Activated CD8-positive, alpha-beta memory T cell treated with anti-CD3 and anti-CD28 coated beads, Interleukin-2, amount 10 ng/mL, durations not matched to agents 7 days and 5 days (primary cell): Measurements from ENCODE around the gene LHX5. TPM values are rescaled to one million over a fixed set of nuclear protein-coding genes. Genes with fewer than 3 reads are reported as not detected.

Source experiments
- ATAC-seq: fragments of 150-1000 bp; cut with Tn5 transposase; one replicate; pipeline ENCODE4 v1.10.0; 2021; ENCODE audit warnings: moderate library complexity
- CTCF ChIA-PET: fragments of 350-600 bp; sonication (Branson Sonifier 250); formaldehyde crosslinking; loops from one replicate; lab custom pipeline; 2021; ENCODE audit warnings: antibody characterized with exemption; lab: Charles Lee
- DNase-seq: peaks from one replicate; pipeline ENCODE4 v3.0.0-alpha.2; 2020
- H3K27ac Mint-ChIP-seq: one replicate; pipeline ENCODE4 v1.8.0; 2021; ENCODE audit warnings: mild to moderate bottlenecking, mixed read lengths
- H3K27me3 Mint-ChIP-seq: one replicate; pipeline ENCODE4 v1.8.0; 2021; ENCODE audit warnings: mixed read lengths
- H3K36me3 Mint-ChIP-seq: one replicate; pipeline ENCODE4 v1.8.0; 2021; ENCODE audit warnings: mild to moderate bottlenecking, mixed read lengths
- H3K4me1 Mint-ChIP-seq: one replicate; pipeline ENCODE4 v1.8.0; 2021; ENCODE audit warnings: mixed read lengths
- H3K4me3 Mint-ChIP-seq: one replicate; pipeline ENCODE4 v1.8.0; 2021; ENCODE audit warnings: mild to moderate bottlenecking, moderate library complexity, mixed read lengths
- H3K9me3 Mint-ChIP-seq: one replicate; pipeline ENCODE4 v1.8.0; 2022; ENCODE audit warnings: low read depth, mixed read lengths
- total RNA-seq, 2 experiments: library from RNA; stranded (reverse); gene quantifications; one replicate each; pipeline ENCODE4 v1.2.3, GENCODE V29; 2021

The LHX5 gene
- total RNA-seq, 2 experiments from 2014 or later = not detected

GRCh38 chr12:113420996-113421595 lies 50.6 kb downstream of the LHX5 start:
- Mint-ChIP-seq H3K4me3 (no peak overlapping the region), H3K27me3 (peaks cover 8% of the 10 kb centered on the region), H3K36me3 (no peaks in the 10 kb centered on the region), H3K27ac (no peak overlapping the region), H3K9me3 (no peaks in the 10 kb centered on the region), H3K4me1 (peaks cover 12% of the 10 kb centered on the region)
- CTCF ChIA-PET = no interaction called here
- no peak for ATAC-seq
- no peak for DNase-seq

- Mint-ChIP-seq H3K9me3 (no peaks in the 10 kb centered on the region), H3K36me3 (no peaks in the 10 kb centered on the region), H3K27ac (no peak overlapping the region), H3K27me3 (peaks cover 7% of the 10 kb centered on the region), H3K4me3 (no peak overlapping the region), H3K4me1 (peaks cover 11% of the 10 kb centered on the region)
- ATAC-seq (no peak), DNase-seq (no peak)
- CTCF ChIA-PET = interaction anchor here (0.8 kb wide), 1 partner anchor 221 kb away, joined by 3 read pairs; no protein-coding TSS in a partner anchor
Observed at GRCh38 chr12:113418213-113418879, 53.3 kb downstream of the LHX5 start.

- H3K4me1 Mint-ChIP-seq = no peaks in the 10 kb centered on the region
- H3K27me3 Mint-ChIP-seq = peaks cover 7% of the 10 kb centered on the region
- no peaks in the 10 kb centered on the region for H3K36me3 Mint-ChIP-seq
- DNase-seq (no peak), ATAC-seq (no peak)
- CTCF ChIA-PET = interaction anchor here (1.2 kb wide), 1 partner anchor 9 kb away, joined by 4 read pairs; no protein-coding TSS in a partner anchor
- H3K4me3 Mint-ChIP-seq = no peak overlapping the region
- no peaks in the 10 kb centered on the region for H3K9me3 Mint-ChIP-seq
- no peak overlapping the region for H3K27ac Mint-ChIP-seq
Observed at GRCh38 chr12:113416091-113416754, 55.4 kb downstream of the LHX5 start.

- Mint-ChIP-seq H3K36me3 (no peaks in the 10 kb centered on the region), H3K27me3 (peaks cover 7% of the 10 kb centered on the region), H3K4me3 (no peak overlapping the region), H3K4me1 (no peaks in the 10 kb centered on the region), H3K9me3 (no peaks in the 10 kb centered on the region), H3K27ac (no peak overlapping the region)
- DNase-seq (no peak), ATAC-seq (no peak)
- CTCF ChIA-PET = no interaction called here
Observed at GRCh38 chr12:113414519-113415038, 57.1 kb downstream of the LHX5 start.

- peaks cover 7% of the 10 kb centered on the region for H3K27me3 Mint-ChIP-seq
- H3K9me3 Mint-ChIP-seq = no peaks in the 10 kb centered on the region
- no peak overlapping the region for H3K4me3 Mint-ChIP-seq
- no peaks in the 10 kb centered on the region for H3K4me1 Mint-ChIP-seq
- no peaks in the 10 kb centered on the region for H3K36me3 Mint-ChIP-seq
- no peak overlapping the region for H3K27ac Mint-ChIP-seq
- CTCF ChIA-PET = no interaction called here
- ATAC-seq (no peak), DNase-seq (no peak)
Observed at GRCh38 chr12:113413488-113413939, 58.2 kb downstream of the LHX5 start.

Other genes with a start within 250 kb of the LHX5 start
- gene SLC8B1, start 136.8 kb downstream of the LHX5 start, total RNA-seq = 10 to 100 TPM; 18.5 to 20.6 TPM
- gene PLBD2, start 113.3 kb downstream of the LHX5 start, total RNA-seq = 10 to 100 TPM; 11.2 to 12.5 TPM
- gene SDS, start 68.0 kb downstream of the LHX5 start, total RNA-seq = not detected
- gene SDSL, start 49.5 kb downstream of the LHX5 start, total RNA-seq = under 1 TPM; 0.32 to 0.45 TPM